GM12864 (cell line): ENCODE data around the gene XPO4.
"Not testable (repeated sequence)": the region's sequence is repeated elsewhere in the genome, so short reads cannot be mapped to it uniquely, and the experiment has no call there.

ENCODE experiments used
- DNase-seq: peaks from one replicate; pipeline ENCODE4 v3.0.0-alpha.2; 2011; ENCODE audit warnings: low read depth
- H3K4me3 ChIP-seq: 2 replicates; pipeline ENCODE4 v1.5.1; 2011; ENCODE audit warnings: mild to moderate bottlenecking, low read depth, low read length, control low read depth
- TF ChIP-seq, protein P1 (sequence below): IDR thresholded peaks from 2 replicates; pipeline ENCODE4 v1.5.1; 2011; ENCODE audit warnings: low read depth, mild to moderate bottlenecking, moderate library complexity, low read length, control low read depth, inconsistent platforms; ENCODE audit errors: missing control alignments

Gene XPO4

GRCh38 chr13:20767309-20767943 is 135.1 kb downstream of the XPO4 start:
- H3K4me3 ChIP-seq: no peak overlapping the region
- TF ChIP-seq, protein P1, sequence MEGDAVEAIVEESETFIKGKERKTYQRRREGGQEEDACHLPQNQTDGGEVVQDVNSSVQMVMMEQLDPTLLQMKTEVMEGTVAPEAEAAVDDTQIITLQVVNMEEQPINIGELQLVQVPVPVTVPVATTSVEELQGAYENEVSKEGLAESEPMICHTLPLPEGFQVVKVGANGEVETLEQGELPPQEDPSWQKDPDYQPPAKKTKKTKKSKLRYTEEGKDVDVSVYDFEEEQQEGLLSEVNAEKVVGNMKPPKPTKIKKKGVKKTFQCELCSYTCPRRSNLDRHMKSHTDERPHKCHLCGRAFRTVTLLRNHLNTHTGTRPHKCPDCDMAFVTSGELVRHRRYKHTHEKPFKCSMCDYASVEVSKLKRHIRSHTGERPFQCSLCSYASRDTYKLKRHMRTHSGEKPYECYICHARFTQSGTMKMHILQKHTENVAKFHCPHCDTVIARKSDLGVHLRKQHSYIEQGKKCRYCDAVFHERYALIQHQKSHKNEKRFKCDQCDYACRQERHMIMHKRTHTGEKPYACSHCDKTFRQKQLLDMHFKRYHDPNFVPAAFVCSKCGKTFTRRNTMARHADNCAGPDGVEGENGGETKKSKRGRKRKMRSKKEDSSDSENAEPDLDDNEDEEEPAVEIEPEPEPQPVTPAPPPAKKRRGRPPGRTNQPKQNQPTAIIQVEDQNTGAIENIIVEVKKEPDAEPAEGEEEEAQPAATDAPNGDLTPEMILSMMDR: no peak
- no peak for DNase-seq

DNA sequence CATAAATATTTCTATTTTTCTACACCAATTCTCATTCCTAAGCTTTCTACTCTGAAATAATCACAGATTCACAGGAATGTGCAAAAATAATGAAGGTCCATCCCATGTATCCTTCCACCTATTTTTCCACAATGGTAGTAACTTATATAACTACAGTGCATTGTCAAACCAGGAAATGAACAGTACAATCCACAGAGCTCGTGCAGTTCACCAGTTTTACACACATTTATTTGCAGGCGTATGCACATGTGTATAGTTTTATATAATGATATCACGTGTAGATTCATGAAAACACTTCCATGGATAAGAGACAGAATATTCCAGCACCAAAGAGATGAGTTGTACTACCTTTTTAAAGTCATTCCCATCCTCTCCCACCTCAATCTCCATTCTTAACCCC is 141.7 kb downstream of the XPO4 start:
- no peak overlapping the region for H3K4me3 ChIP-seq
- TF ChIP-seq, protein P1: no peak
- DNase-seq: no peak

- H3K4me3 ChIP-seq: no peak overlapping the region
- TF ChIP-seq, protein P1: no peak
- no peak for DNase-seq
Observed at GRCh38 chr13:20754009-20754408, 148.5 kb downstream of the XPO4 start.

GRCh38 chr13:20749377-20749776 is 153.2 kb downstream of the XPO4 start:
- DNase-seq: no peak
- TF ChIP-seq, protein P1: no peak
- no peak overlapping the region for H3K4me3 ChIP-seq

- not testable (repeated sequence) for H3K4me3 ChIP-seq, DNase-seq
Observed at GRCh38 chr13:20743830-20744404, 158.6 kb downstream of the XPO4 start.

DNA sequence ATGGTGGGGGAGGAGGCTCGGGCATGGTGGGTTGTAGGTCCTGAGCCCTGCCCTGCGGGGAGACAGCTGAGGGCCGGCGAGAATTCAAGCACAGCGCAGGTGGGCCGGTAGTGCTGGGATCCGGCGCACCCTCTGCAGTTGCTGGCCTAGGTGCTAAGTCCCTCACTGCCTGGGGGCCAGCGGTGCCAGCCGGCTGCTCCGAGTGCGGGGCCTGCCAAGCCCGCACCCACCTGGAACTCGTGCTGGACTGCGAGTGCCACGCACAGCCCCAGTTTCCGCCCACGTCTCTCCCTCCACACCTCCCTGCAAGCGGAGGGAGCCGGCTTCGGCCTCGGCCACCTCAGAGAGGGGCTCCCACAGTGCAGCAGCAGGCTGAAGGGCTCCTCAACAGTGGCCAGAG is 162.5 kb downstream of the XPO4 start:
- H3K4me3 ChIP-seq: no peak overlapping the region
- TF ChIP-seq, protein P1: no peak
- no peak for DNase-seq

- TF ChIP-seq, protein P1: no peak
- no peak for DNase-seq
- no peak overlapping the region for H3K4me3 ChIP-seq
Observed at GRCh38 chr13:20738616-20739015, 163.9 kb downstream of the XPO4 start.
